ENCODE results near the gene ACTL10.
"Not testable (repeated sequence)": the region's sequence is repeated elsewhere in the genome, so short reads cannot be mapped to it uniquely, and the experiment has no call there.

The ACTL10 gene

DNA sequence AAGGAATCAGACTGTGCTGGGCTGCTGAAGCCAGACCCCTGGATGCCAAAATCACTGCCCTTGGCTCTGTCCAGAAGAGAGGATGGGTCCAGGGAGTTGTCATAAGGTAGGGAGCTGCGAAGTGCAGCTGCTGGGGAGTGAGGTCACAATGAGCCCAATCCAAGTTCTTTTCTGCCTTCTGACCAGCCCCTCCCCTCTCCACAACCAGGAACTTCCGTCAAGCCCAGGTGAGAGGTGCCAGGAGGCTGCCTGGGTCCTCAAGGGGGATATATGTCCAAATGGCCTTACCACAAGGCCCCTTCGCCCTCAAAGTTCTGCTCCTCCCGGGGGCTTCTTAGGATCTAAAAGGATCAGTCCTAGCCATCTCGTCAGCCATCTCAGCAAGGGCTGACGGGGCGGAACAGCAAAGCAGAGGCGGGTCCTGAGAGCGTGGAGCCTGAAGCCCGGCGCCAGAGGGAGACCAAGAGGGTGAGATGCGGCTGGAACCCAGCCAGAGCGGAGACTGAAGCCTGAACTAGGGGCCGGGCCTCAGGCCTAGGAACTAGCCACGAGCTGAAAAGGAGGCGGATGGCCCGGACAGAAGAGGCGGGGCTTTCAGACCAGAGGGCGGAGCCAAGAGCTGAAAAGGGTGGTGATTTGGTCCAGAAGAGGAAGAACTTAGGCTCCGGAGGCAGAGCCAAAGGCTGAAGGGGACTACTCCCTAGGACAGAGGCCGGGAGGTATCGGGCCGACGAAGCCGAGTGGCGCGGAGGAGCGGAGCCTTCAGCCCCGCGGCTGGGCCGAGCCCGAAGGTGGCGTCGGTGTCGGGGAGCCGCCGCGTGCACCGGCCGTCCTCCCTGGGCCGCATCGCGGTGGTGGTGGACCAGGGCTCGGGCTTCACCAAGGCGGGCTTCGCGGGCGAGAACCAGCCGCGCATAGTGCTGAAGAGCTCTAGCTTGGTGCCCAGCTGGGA, at the start of gene ACTL10:
Gene ACTL10, plus strand, starts transcription at position 651 of the 952 bp plus-strand sequence. CDS start 555 bp downstream, outside the sequence.
- no peak for DNase-seq (ENCODE audit: low spot score)

- DNase-seq (ENCODE audit: low spot score), result no peak
These were observed 44.9 kb upstream of the ACTL10 start for GRCh38 chr20:33621717-33622400.

DNA sequence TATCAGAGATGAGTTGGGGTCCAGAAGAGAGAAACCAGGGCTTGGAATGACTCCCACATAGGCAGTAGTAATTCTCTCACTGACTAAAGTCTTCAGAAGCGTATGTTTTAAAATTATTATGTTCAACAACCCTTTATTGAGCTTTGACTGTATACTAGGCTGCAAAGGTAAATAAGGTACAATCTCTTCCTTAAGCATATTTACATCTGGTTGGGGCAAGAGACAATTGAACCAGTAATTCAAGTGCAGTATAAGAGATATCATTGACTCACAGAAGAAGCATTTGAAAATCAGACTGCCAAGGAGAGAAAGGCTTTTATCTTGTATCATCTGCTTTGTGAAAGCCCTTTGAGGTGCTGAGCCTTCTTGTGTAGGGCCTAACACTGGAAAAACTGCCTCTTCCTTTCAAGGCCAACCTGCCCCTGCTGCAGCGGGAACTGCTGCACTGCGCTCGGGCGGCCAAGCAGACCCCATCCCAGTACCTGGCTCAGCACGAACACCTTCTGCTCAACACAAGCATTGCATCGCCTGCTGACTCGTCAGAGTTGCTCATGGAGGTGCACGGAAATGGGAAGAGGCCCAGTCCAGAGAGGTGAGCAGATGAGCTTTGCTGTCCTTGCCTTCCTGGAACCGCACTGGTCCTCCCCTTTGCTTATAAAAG, 43.9 kb upstream of the ACTL10 start:
- DNase-seq (ENCODE audit: low spot score), result no peak

DNA sequence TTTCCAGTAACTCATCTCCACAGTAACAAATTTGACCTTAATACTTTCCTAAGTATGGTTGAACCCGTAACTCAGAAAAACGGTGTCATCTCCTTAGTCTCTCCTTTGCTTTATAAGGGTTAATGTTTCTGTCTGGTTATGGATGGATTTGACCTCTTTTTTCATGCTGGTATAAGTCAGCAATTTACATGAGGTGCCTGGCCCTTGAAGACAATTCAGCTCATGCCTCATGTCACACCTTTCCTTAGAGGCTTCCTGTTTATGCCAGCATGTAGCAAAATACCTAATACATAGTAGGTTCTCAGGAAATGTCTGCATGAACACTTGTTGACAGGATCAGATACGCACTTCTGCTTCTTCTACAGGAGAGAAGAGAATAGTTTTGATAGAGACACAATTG, 42.3 kb upstream of the ACTL10 start:
- DNase-seq (ENCODE audit: low spot score), result no peak

- DNase-seq (ENCODE audit: low spot score), result no peak
These were observed 40.6 kb upstream of the ACTL10 start for GRCh38 chr20:33626190-33626589.

- no peak for DNase-seq (ENCODE audit: low spot score)
These were observed 39.0 kb upstream of the ACTL10 start for GRCh38 chr20:33627577-33628216.

DNA sequence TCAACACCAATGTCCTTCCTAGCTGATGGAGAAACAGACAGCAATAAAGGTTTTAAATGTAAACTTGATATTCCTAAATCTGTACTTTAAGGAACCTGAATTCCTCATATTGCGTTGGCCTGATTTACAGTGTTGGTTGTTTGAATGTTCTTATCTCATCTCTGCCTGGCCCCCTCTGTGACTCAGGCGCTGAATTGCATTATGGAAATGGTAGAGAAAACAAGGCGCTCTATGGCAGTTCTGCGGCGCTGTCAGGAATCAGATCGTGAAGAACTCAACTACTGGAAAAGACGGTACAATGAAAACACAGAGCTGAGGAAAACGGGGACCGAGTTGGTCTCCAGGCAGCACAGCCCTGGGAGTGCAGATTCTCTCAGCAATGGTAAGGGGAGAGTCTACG, 37.2 kb upstream of the ACTL10 start:
- no peak for DNase-seq (ENCODE audit: low spot score)

DNA sequence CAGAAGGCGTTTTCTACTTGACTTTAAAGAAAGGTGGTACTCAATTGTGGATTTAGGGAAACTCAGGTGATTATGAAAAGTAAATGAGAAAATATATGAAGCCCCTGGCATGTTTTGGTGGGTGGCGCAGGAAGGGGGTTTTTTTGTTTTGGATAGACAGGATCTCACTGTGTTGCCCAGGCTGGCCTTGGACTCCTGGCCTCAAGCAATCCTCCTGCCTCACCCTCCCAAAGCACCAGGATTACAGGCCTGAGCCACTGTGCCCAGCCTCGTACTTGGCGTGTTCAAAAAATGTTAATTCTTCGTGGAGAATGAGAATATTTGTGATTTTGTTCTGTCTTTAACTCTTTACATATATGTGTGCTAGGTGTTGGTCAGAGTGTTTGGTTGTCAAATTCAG, 36.8 kb upstream of the ACTL10 start:
- DNase-seq (ENCODE audit: low spot score), result no peak

DNA sequence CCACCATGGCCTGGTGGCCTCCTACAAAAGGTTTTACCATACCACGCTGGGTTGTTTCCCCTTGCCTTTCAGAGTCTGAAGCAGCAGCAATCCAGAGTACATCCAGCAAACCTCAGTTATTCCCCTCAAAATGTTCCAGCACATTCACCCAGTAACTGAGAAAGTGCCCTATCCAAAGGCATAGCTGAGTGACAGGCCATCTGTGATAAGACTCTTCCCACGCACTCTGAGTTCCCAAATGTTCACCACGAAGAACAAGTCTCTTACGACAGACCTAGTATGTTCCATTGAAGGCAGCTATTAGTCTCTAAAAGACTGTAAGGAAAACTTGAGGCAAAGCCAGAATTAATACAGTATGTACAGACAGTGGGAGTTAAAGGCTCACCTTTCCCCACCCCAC, 36.2 kb upstream of the ACTL10 start:
- DNase-seq (ENCODE audit: low spot score), result no peak

- not testable (repeated sequence) for DNase-seq (ENCODE audit: low spot score)
These were observed 34.8 kb upstream of the ACTL10 start for GRCh38 chr20:33631910-33632309.

DNA sequence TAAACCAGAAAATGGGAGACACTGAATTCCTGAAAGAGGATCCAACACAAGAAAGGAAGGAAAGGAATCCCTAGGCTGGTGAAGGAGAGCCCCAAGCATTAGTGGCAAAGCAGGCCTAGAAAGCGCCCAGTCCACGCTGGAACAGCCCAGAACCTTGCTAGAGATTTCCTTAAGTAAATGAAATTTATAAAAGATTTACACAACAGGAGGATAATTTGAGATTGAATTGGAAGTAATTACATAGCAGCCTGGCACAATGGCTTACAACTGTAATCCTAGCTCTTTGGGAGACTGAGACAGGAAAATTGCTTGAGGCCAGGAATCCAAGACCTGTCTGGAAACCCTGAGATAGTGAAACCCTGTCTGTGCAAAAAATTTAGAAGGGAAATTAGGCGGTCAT, 31.4 kb upstream of the ACTL10 start:
- no peak for DNase-seq (ENCODE audit: low spot score)

DNA sequence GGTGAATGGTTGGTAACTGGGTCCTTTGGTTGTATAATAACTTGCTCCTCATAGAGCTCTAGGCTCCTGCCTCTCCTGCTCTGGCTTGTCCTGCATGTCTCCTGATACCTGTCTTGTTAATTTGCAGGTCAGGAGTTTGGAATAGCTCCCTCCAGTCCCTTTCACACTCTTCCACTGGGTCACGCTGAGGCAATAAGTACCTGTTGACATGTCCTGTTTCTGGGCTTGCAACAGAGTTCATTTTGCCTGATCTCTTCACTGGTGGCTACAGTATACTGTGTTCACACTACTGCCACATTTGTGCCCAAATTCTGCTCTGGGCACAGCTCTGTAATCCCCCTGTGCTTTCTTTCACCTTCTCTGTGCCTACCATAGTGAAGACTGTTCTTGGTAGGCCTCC, 30.0 kb upstream of the ACTL10 start:
- no peak for DNase-seq (ENCODE audit: low spot score)

DNA sequence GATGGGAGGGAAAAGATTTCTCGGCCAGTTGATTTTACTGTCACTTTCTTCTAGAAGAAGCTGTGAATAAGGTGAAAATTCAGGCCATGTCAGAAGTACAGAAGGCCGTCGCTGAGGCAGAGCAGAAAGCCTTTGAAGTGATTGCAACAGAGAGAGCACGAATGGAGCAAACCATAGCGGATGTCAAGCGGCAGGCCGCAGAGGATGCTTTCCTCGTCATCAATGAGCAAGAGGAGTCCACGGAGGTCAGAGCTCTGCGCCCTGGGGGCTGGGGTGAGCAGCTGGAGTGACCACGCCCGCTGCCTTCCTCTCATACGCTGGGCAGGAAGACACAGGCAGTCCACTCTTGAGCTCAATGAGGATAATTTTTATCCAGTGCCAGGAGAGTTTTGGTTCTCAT, 26.5 kb upstream of the ACTL10 start:
- no peak for DNase-seq (ENCODE audit: low spot score)

DNA sequence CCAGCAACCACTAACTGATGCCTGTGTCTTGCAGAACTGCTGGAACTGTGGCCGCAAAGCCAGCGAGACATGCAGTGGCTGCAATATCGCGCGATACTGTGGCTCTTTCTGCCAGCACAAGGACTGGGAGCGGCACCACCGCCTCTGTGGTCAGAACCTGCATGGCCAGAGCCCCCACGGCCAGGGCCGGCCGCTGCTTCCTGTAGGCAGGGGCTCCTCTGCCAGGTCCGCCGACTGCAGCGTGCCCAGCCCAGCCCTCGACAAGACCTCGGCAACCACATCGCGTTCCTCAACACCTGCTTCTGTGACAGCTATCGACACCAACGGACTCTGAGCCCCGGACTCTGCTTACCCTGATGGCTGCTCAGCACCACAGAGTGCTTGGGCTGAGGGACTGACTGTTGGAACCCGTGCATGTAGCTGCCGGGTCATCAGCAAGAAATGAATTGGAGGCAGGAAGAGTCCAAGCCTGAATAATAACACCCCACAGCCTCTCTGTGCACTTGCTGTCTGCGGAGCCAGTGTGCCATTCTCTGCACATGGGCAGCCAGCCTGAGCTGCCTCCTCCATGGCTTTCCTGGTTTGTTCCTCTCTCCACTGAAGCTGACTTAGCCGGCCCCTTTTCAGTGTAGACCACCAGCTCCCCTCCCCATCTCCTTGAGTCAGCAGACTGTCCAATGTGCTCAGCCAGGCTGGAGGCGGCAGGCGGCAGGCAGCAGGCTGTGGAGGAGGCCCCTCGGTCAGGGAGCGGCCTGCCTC, 22.3 kb upstream of the ACTL10 start:
- DNase-seq (ENCODE audit: low spot score), result no peak

- no peak for DNase-seq (ENCODE audit: low spot score)
These were observed 21.7 kb upstream of the ACTL10 start for GRCh38 chr20:33645072-33645358.

DNA sequence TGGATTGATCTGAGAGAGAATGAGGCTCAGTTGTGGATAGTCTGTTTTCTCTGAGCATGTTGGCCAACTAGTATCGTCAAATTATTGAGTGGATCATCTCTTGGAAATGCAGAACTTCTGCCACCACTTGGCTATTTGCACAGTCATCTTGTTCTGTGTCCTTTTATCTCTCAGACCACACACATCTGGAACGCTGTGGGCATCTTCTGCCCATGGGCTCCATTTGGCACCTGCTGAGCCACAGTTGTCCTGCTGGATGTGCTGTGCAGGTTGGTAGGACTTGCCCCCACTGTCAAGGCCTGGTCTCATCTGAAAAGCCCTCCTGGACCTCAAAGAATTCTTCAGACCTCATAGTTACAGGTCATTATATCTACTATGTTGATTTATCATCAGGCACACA, 21.3 kb upstream of the ACTL10 start:
- no peak for DNase-seq (ENCODE audit: low spot score)

DNA sequence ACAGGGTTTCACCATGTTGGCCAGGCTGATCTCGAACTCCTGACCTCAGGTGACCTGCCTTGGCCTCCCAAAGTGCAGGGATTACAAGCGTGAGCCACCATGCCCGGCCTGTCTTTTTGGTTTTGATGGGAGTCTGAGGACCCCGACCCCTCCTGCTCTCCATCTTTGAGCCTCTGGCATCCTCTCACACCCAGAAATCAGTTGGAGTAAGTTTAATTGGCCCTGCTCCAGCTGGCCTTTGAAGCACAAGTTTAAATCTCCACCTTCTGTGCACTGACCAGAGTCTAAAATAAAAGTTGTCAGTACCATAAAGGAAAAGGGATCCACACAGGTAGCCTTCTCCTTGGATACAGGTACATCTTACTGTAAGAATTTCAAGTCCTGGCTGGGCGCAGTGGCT, 20.6 kb upstream of the ACTL10 start:
- no peak for DNase-seq (ENCODE audit: low spot score)

GRCh38 chr20:33646959-33647602, 19.7 kb upstream of the ACTL10 start:
- DNase-seq (ENCODE audit: low spot score), result not testable (repeated sequence)

GRCh38 chr20:33647603-33648395, 18.9 kb upstream of the ACTL10 start:
- no peak for DNase-seq (ENCODE audit: low spot score)

DNA sequence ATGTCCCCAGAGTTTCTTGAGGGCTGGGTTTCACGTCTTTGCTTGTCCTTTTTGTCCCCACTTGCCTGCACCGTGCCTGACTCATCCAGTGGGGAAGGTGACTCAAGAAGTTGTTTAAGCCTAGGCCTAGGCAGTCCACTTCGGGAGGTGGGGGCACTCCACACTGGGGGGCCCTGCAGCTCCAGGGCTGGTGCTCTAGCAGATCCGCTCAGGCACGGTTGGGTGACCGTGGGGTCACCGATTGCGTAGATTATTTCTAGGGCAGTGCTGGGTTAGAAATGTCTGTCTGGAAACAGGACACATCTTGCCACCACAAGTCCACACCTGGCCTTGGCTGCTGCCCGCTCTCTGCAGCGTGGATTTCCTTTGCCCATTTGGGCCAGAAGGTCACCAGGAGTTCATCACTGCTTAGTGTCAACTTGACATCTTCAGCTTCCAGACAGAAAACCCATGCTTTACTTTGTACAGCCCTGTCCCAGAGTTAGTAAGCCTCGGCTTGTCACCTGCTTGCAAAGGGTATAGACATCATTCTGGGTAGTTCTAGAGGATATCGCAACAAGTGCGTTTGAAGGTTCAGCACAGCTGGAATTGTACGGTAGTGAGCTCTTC, 18.2 kb upstream of the ACTL10 start:
- no peak for DNase-seq (ENCODE audit: low spot score)

All from LoVo (cell line).